Gastroesophageal sphincter (tissue), 2 donors: ENCODE results near the gene RGS16.

ENCODE experiments used
- EP300 ChIP-seq: sonication (generic); formaldehyde crosslinking; IDR thresholded peaks from one replicate; pipeline ENCODE4 v1.6.1; 2017; ENCODE audit warnings: antibody characterized with exemption, mild to moderate bottlenecking
- POLR2AphosphoS5 ChIP-seq: sonication (generic); formaldehyde crosslinking; IDR thresholded peaks from one replicate; pipeline ENCODE4 v1.6.1; 2017; ENCODE audit warnings: antibody characterized with exemption

- no peak for TF ChIP-seq POLR2AphosphoS5
- no peak for TF ChIP-seq EP300
Measured at GRCh38 chr1:182549811-182550210, 54.4 kb downstream of the RGS16 start.
